Measurements from ENCODE around the gene ARFGEF3.

Gene ARFGEF3

DNA sequence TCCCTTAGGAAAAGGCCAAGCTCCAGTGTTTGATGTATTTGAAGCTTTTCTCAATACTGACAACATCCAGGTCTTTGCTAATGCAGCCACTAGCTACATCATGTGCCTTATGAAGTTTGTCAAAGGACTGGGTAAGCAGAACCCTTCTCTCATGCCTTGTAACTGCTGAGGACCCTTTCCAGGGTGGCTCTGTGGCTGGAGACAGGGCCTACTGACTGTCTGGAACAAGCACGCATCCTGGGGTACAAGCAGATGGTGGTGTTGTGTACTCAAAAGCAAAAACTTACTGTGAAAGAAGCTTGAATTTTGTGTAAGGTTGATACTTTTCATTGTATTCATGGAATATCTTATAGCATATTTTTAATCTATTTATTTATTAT is 147.0 kb downstream of the ARFGEF3 start:
- DNase-seq (ENCODE audit: low read depth) = no peak

GRCh38 chr6:138309695-138310094 is 148.0 kb downstream of the ARFGEF3 start:
- no peak for DNase-seq (ENCODE audit: low read depth)

DNA sequence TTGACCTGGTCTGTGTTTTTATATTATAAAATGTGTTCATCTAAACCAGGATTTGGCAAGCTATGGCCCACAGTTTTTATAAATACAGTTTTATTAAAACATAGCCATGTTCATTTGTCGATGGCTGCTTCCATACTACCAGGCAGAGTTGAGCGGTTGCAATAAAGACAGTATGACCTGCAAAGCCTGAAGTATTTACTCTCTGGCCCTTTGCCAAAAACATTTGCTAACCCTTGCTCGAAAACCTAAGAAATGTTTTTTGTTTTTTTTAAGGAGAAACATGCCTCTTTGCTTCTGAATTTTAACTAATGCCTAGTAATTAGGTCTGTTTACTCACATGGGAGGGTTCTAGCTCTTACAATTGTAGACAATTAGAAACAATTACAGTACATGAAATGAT is 148.6 kb downstream of the ARFGEF3 start:
- no peak for DNase-seq (ENCODE audit: low read depth)

DNA sequence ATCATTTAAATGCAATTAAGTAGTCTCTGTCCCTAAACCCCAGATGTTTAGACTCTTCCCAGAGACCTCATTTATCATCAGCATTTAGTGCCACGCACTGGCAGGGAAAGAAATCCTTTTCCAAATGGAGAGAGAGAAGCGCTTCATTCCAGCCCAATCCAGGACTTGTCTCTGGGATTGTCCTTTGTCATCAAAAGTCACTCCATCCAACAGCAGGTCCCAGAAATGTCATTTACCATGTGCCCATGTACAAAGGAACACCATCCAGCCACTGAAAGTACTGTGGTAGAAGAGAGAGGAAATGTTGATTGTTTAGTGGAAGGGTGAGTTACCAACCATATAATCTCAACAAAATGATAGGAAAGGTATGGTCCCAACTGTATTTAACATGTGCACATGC is 149.1 kb downstream of the ARFGEF3 start:
- no peak for DNase-seq (ENCODE audit: low read depth)

DNA sequence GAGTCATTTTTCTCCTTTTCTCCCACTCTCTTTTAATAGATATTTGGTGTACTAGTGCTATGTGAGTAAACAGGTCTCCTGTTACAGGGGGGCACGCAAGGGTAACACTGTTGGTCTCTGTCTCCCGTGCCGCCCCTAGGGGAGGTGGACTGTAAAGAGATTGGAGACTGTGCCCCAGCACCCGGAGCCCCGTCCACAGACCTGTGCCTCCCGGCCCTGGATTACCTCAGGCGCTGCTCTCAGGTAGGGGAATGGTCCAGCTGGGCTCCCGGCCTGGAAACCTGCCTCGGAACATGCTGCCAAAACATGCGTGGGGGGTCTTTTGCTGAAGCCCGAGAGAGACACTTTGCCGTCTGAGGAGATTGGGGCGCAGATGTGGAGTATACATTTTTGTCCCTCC is 149.5 kb downstream of the ARFGEF3 start:
- DNase-seq (ENCODE audit: low read depth) = no peak

- no peak for DNase-seq (ENCODE audit: low read depth)
Observed at GRCh38 chr6:138318741-138319375, 157.1 kb downstream of the ARFGEF3 start.

DNA sequence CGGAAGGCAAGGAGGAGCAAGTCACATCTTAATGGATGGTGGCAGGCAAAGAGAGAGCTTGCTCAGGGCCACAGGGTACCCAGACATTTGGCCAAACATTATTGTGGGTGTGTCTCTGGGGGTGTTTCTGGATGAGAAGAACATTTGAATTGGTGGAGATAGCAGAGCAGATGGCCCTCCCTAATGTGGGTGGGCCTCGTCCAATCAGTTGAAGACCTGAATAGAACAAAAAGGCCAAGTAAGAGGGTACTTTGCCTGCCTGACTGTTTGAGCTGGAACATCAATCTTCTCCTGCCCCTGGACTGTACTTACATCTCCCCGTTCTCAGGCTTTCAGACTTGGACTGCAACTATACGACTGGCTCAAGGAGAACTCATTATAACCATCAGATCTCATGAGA is 160.2 kb downstream of the ARFGEF3 start:
- DNase-seq (ENCODE audit: low read depth) = no peak

GRCh38 chr6:138323821-138324220 is 162.1 kb downstream of the ARFGEF3 start:
- DNase-seq (ENCODE audit: low read depth) = no peak

DNA sequence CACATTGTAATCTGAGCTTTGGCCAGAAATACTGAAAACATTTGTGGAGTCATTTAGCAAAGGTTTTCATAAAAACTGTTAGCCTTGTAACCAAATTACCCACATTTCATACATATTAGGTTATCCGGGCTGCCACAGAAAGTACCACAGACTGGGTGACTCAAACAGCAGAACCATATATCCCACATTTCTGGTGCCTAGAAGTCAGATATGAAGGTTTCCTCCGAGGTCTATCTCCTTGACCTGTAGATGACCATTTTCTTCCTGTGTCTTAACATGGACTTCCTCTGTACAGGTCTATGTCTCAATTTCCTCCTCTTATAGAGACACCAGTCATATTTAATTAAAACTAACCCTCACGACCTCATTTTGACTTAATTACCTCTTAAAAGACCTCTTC is 166.5 kb downstream of the ARFGEF3 start:
- DNase-seq (ENCODE audit: low read depth) = no peak

DNA sequence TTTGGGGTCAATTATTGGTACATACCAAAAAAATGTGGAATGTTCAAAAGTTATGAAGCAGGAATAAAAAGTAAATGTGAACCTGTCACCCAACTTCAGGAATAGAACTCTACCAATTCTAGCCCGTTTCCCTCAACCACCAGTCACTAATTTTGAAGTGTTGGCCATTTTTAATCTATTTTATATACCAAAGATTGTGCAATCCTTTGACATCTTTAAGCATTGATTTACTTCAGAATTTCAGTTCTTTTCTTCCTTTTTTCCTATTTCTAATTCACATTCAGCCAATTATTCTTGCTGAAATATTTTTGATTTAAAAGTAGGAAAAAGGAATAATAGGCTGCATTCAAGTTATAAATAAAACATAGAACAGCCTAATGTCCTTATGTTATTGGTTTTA is 169.0 kb downstream of the ARFGEF3 start:
- no peak for DNase-seq (ENCODE audit: low read depth)

- no peak for DNase-seq (ENCODE audit: low read depth)
Observed at GRCh38 chr6:138331444-138331843, 169.7 kb downstream of the ARFGEF3 start.

- no peak for DNase-seq (ENCODE audit: low read depth)
Observed at GRCh38 chr6:138331984-138332383, 170.2 kb downstream of the ARFGEF3 start.

- DNase-seq (ENCODE audit: low read depth) = no peak
Observed at GRCh38 chr6:138334000-138334399, 172.3 kb downstream of the ARFGEF3 start.

- DNase-seq (ENCODE audit: low read depth) = no peak
Observed at GRCh38 chr6:138334963-138335362, 173.2 kb downstream of the ARFGEF3 start.

- DNase-seq (ENCODE audit: low read depth) = no peak
Observed at GRCh38 chr6:138336221-138336620, 174.5 kb downstream of the ARFGEF3 start.

GRCh38 chr6:138337076-138337475 is 175.3 kb downstream of the ARFGEF3 start:
- DNase-seq (ENCODE audit: low read depth) = no peak

GRCh38 chr6:138339024-138339423 is 177.3 kb downstream of the ARFGEF3 start:
- no peak for DNase-seq (ENCODE audit: low read depth)

GRCh38 chr6:138341176-138341575 is 179.4 kb downstream of the ARFGEF3 start:
- no peak for DNase-seq (ENCODE audit: low read depth)

DNA sequence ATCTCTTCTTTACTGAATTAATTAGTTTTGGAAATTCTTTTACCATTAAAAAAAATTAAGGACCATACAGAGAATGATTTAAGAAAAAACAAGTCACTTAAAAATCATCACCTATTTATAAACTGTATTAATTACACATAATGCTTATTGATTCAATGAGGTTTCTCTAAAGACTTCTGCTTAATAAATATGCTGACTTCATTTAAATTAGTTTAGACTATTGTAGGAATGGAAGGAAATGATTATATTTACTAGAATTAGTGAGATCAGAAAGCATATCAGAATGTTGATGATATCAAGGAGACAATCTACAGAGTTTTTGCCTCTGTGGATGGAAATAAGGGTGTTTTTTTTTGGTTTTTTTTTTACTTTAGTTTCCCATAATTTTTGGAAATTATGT is 181.4 kb downstream of the ARFGEF3 start:
- no peak for DNase-seq (ENCODE audit: low read depth)

DNA sequence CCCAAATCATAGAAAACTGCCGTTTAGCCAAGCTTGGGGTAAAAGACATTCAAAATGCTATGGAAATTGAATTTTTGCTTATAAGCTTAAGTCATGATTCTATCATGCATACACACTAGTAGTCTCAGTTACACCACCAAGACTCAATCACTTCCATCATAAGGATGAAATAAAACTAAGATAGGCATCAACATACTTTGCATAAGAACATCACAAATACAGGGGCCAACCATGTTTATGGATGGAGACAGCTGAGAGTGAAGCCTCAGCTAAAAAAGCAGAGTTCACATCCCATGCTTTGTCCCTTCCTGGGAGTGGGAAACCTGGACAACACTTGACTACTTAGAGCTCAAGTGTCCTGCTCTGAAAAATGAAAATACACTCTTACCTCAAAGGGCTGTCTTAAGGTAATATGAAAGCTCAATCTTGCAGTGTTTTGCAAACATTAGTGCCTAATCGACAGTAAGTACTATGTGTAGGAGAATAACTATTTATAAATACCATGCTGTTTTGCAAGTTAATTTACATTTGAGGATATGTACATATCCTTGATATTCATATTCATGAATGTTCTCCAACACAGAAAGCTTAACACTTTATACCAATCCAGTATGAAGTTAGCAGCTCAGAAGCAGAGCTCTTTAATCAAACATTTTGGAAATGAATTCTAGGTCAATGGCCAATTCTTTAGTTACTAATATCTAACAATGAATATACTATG is 184.0 kb downstream of the ARFGEF3 start:
- no peak for DNase-seq (ENCODE audit: low read depth)

GRCh38 chr6:138346302-138347195 is 184.8 kb downstream of the ARFGEF3 start:
- no peak for DNase-seq (ENCODE audit: low read depth)

DNA sequence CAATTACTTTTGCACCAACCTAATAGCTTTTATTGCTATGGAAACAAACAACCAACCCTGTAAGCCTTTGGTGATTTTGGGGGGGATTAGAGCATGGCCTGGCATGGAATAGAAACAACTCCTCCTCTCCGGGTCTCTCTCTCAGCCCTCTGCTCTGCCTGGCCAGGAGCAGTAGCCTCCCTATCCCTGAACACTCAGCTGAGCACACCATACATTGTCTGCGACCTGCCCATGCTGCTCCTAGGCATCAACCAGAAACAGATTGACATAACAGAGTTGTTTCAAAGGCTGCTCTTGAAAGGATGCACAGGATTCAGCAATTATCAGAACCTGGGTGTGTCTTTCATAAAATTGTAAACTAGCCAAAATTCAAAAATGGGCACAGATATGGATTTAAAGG is 186.1 kb downstream of the ARFGEF3 start:
- DNase-seq (ENCODE audit: low read depth) = no peak

- no peak for DNase-seq (ENCODE audit: low read depth)
Observed at GRCh38 chr6:138349891-138350290, 188.2 kb downstream of the ARFGEF3 start.
